Fibroblast of gingiva (primary cell): ENCODE data around the gene TRIM36.

Experiments
- DNase-seq: peaks from one replicate; pipeline ENCODE4 v3.0.0-alpha.2; 2011; ENCODE audit warnings: low read depth

The TRIM36 gene

GRCh38 chr5:115165790-115166189 is 3.9 kb downstream of the TRIM36 start:
- no peak for DNase-seq

GRCh38 chr5:115160975-115161475 is 8.7 kb downstream of the TRIM36 start:
- DNase-seq: no peak

- DNase-seq: no peak
These were observed 18.4 kb downstream of the TRIM36 start for GRCh38 chr5:115151208-115151805.

- no peak for DNase-seq
These were observed 19.2 kb downstream of the TRIM36 start for GRCh38 chr5:115150512-115150911.

GRCh38 chr5:115147052-115147451 is 22.7 kb downstream of the TRIM36 start:
- DNase-seq: peak; percentile 8

- no peak for DNase-seq
These were observed 33.4 kb downstream of the TRIM36 start for GRCh38 chr5:115136294-115136693.

GRCh38 chr5:115132465-115132864 is 37.2 kb downstream of the TRIM36 start:
- DNase-seq: no peak

GRCh38 chr5:115126303-115126702 is 43.4 kb downstream of the TRIM36 start:
- no peak for DNase-seq

GRCh38 chr5:115124741-115125140 is 45.0 kb downstream of the TRIM36 start:
- DNase-seq: no peak

- no peak for DNase-seq
These were observed 53.7 kb downstream of the TRIM36 start for GRCh38 chr5:115116001-115116400.

GRCh38 chr5:115109840-115110239 is 59.9 kb downstream of the TRIM36 start:
- no peak for DNase-seq

GRCh38 chr5:115109356-115109755 is 60.4 kb downstream of the TRIM36 start:
- no peak for DNase-seq

- peak; percentile 3 for DNase-seq
These were observed 69.3 kb downstream of the TRIM36 start for GRCh38 chr5:115100319-115100955.

GRCh38 chr5:115098041-115098702 is 71.5 kb downstream of the TRIM36 start:
- peak; percentile 63 for DNase-seq

- no peak for DNase-seq
These were observed 72.5 kb downstream of the TRIM36 start for GRCh38 chr5:115097236-115097635.

- no peak for DNase-seq
These were observed 73.5 kb downstream of the TRIM36 start for GRCh38 chr5:115096034-115096769.

GRCh38 chr5:115087951-115088350 is 81.8 kb downstream of the TRIM36 start:
- DNase-seq: no peak

- DNase-seq: no peak
These were observed 83.2 kb downstream of the TRIM36 start for GRCh38 chr5:115086473-115086872.

GRCh38 chr5:115084246-115084793 is 85.4 kb downstream of the TRIM36 start:
- no peak for DNase-seq

GRCh38 chr5:115079924-115080623 is 89.6 kb downstream of the TRIM36 start:
- DNase-seq: no peak
